ENCODE measurements around the gene TMLHE.

The TMLHE gene

GRCh38 chrX:155592981-155593380, 19.8 kb downstream of the TMLHE start:
- peaks cover 0 to 7% of the 10 kb centered on the region in 2 donors for H3K9me3 ChIP-seq (replicated peaks in 1 of 2; ENCODE audit: control insufficient read depth in 2 of 2, insufficient read depth in 1 of 2, low read depth in 1 of 2, low read length in 2 of 2)
- H3K27me3 ChIP-seq (ENCODE audit: control insufficient read depth in 3 of 3, insufficient read depth in 3 of 3, low read depth in 1 of 3, low read length in 3 of 3), result no peaks in the 10 kb centered on the region
- H3K27ac ChIP-seq (replicated peaks; ENCODE audit: low read length), result no peak overlapping the region
- H3K4me2 ChIP-seq (ENCODE audit: insufficient read depth, low read length, poor library complexity, severe bottlenecking), result peak overlapping the region; percentile 11
- H3K9ac ChIP-seq (ENCODE audit: low read depth, low read length, poor library complexity), result no peak overlapping the region
- no peak overlapping the region for H3K4ac ChIP-seq (ENCODE audit: low read length)
- no peak overlapping the region for H2BK12ac ChIP-seq (ENCODE audit: low read length)
- no peak overlapping the region for H3K14ac ChIP-seq (ENCODE audit: low read length)
- no peaks in the 10 kb centered on the region for H3K36me3 ChIP-seq (replicated peaks in 1 of 2; ENCODE audit: control insufficient read depth in 2 of 2, insufficient read depth in 2 of 2, low read length in 2 of 2)
- H4K91ac ChIP-seq (ENCODE audit: low read depth, low read length, poor library complexity), result no peak overlapping the region
- no peak overlapping the region for H3K23ac ChIP-seq (ENCODE audit: low read depth, low read length, poor library complexity)
- H3K18ac ChIP-seq (ENCODE audit: low read length), result no peak overlapping the region
- H2BK120ac ChIP-seq (ENCODE audit: low read depth, low read length), result no peak overlapping the region
- no peak overlapping the region for H2BK15ac ChIP-seq (ENCODE audit: low read length)
- no peak overlapping the region for H2BK5ac ChIP-seq (ENCODE audit: low read length)
- H2AK5ac ChIP-seq (ENCODE audit: low read depth, low read length), result no peak overlapping the region
- H4K8ac ChIP-seq (ENCODE audit: low read depth, low read length), result no peak overlapping the region
- no peak for DNase-seq (ENCODE audit: low spot score)
- H3K4me3 ChIP-seq (ENCODE audit: low read length in 2 of 2), result no peak overlapping the region
- H3K79me1 ChIP-seq (ENCODE audit: low read depth, low read length), result no peaks in the 10 kb centered on the region
- no peaks in the 10 kb centered on the region for H3K4me1 ChIP-seq (ENCODE audit: control insufficient read depth in 2 of 2, insufficient read depth in 1 of 2, low read depth in 1 of 2, low read length in 2 of 2)
- no peak overlapping the region for H2AFZ ChIP-seq (ENCODE audit: low read length)

DNA sequence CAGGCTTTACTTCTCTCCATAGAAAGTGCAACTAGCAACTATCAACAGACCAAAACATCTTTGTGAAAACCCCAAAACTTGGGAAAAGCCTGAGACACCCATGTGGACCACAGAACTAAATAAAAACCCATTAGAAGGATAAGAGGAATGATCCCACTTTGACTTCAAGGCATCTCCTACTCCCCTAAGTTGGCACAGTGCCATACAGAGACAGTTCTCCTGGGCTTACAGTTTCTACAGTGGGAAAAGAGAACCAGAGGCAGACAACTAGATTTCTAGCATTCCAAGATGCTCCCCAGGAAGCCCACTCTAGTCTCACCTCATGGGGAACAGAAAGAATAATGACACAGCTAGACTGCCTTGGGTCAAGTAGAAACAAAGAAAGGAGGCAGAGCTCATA, 20.4 kb downstream of the TMLHE start:
- Histone ChIP-seq H3K36me3 (replicated peaks in 1 of 2; ENCODE audit: control insufficient read depth in 2 of 2, insufficient read depth in 2 of 2, low read length in 2 of 2) (no peaks in the 10 kb centered on the region), H2BK15ac (ENCODE audit: low read length) (no peak overlapping the region), H3K9me3 (replicated peaks in 1 of 2; ENCODE audit: control insufficient read depth in 2 of 2, insufficient read depth in 1 of 2, low read depth in 1 of 2, low read length in 2 of 2) (peaks cover 0 to 7% of the 10 kb centered on the region in 2 donors), H3K4ac (ENCODE audit: low read length) (no peak overlapping the region), H2AFZ (ENCODE audit: low read length) (no peak overlapping the region), H4K8ac (ENCODE audit: low read depth, low read length) (no peak overlapping the region), H3K14ac (ENCODE audit: low read length) (no peak overlapping the region), H2BK12ac (ENCODE audit: low read length) (no peak overlapping the region), H4K91ac (ENCODE audit: low read depth, low read length, poor library complexity) (no peak overlapping the region), H3K18ac (ENCODE audit: low read length) (no peak overlapping the region), H3K27ac (replicated peaks; ENCODE audit: low read length) (no peak overlapping the region), H3K4me3 (ENCODE audit: low read length in 2 of 2) (no peak overlapping the region), H3K4me1 (ENCODE audit: control insufficient read depth in 2 of 2, insufficient read depth in 1 of 2, low read depth in 1 of 2, low read length in 2 of 2) (no peaks in the 10 kb centered on the region), H3K27me3 (ENCODE audit: control insufficient read depth in 3 of 3, insufficient read depth in 3 of 3, low read depth in 1 of 3, low read length in 3 of 3) (no peaks in the 10 kb centered on the region), H2BK120ac (ENCODE audit: low read depth, low read length) (no peak overlapping the region), H3K23ac (ENCODE audit: low read depth, low read length, poor library complexity) (no peak overlapping the region), H3K79me1 (ENCODE audit: low read depth, low read length) (no peaks in the 10 kb centered on the region), H3K9ac (ENCODE audit: low read depth, low read length, poor library complexity) (no peak overlapping the region), H3K4me2 (ENCODE audit: insufficient read depth, low read length, poor library complexity, severe bottlenecking) (no peak overlapping the region), H2BK5ac (ENCODE audit: low read length) (no peak overlapping the region), H2AK5ac (ENCODE audit: low read depth, low read length) (no peak overlapping the region)
- DNase-seq (ENCODE audit: low spot score), result no peak

DNA sequence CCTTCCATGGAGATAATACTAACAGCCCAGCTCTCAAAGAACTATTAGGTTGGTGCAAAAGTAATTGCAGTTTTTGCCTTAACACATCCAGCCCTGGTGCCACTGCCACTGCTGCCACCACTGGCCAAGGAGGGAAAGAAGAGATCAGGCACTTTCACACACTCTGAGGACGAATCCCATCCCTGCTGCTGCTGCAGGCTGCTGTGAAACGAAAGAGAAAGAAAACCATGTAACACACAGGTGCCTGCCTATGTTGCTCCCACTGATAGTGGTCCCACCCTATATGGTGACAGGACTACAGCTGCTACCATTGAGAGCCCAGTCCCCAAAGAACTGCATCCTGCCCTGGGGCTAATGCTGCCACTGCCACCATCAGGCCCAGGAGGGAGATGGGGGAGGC, 35.1 kb downstream of the TMLHE start:
- H2BK15ac ChIP-seq (ENCODE audit: low read length), result no peak overlapping the region
- no peak overlapping the region for H3K23ac ChIP-seq (ENCODE audit: low read depth, low read length, poor library complexity)
- H2AFZ ChIP-seq (ENCODE audit: low read length), result no peak overlapping the region
- H3K4me1 ChIP-seq (ENCODE audit: control insufficient read depth in 2 of 2, insufficient read depth in 1 of 2, low read depth in 1 of 2, low read length in 2 of 2), result no peaks in the 10 kb centered on the region
- peaks cover 0 to 2% of the 10 kb centered on the region in 2 donors for H3K9me3 ChIP-seq (replicated peaks in 1 of 2; ENCODE audit: control insufficient read depth in 2 of 2, insufficient read depth in 1 of 2, low read depth in 1 of 2, low read length in 2 of 2)
- H2BK120ac ChIP-seq (ENCODE audit: low read depth, low read length), result no peak overlapping the region
- no peak overlapping the region for H3K14ac ChIP-seq (ENCODE audit: low read length)
- H3K36me3 ChIP-seq (replicated peaks in 1 of 2; ENCODE audit: control insufficient read depth in 2 of 2, insufficient read depth in 2 of 2, low read length in 2 of 2), result no peaks in the 10 kb centered on the region
- no peak overlapping the region for H2BK12ac ChIP-seq (ENCODE audit: low read length)
- H4K8ac ChIP-seq (ENCODE audit: low read depth, low read length), result no peak overlapping the region
- H3K4me2 ChIP-seq (ENCODE audit: insufficient read depth, low read length, poor library complexity, severe bottlenecking), result no peak overlapping the region
- no peak overlapping the region for H3K4ac ChIP-seq (ENCODE audit: low read length)
- H3K79me1 ChIP-seq (ENCODE audit: low read depth, low read length), result peaks cover 1% of the 10 kb centered on the region
- H2BK5ac ChIP-seq (ENCODE audit: low read length), result no peak overlapping the region
- no peak overlapping the region for H3K18ac ChIP-seq (ENCODE audit: low read length)
- no peaks in the 10 kb centered on the region for H3K27me3 ChIP-seq (ENCODE audit: control insufficient read depth in 3 of 3, insufficient read depth in 3 of 3, low read depth in 1 of 3, low read length in 3 of 3)
- no peak overlapping the region for H2AK5ac ChIP-seq (ENCODE audit: low read depth, low read length)
- H3K27ac ChIP-seq (replicated peaks; ENCODE audit: low read length), result no peak overlapping the region
- H3K9ac ChIP-seq (ENCODE audit: low read depth, low read length, poor library complexity), result no peak overlapping the region
- no peak for DNase-seq (ENCODE audit: low spot score)
- no peak overlapping the region for H3K4me3 ChIP-seq (ENCODE audit: low read length in 2 of 2)
- H4K91ac ChIP-seq (ENCODE audit: low read depth, low read length, poor library complexity), result no peak overlapping the region
- WGBS, 2 donors (ENCODE audit: extremely low coverage in 2 of 2, insufficient read length in 2 of 2, insufficient replicate concordance in 1 of 2), result no CpG with 5 or more reads among the region's 2 CpGs

- Histone ChIP-seq H2BK120ac (ENCODE audit: low read depth, low read length) (no peak overlapping the region), H3K4ac (ENCODE audit: low read length) (no peak overlapping the region), H3K4me3 (ENCODE audit: low read length in 2 of 2) (no peak overlapping the region), H2BK12ac (ENCODE audit: low read length) (no peak overlapping the region), H3K9me3 (replicated peaks in 1 of 2; ENCODE audit: control insufficient read depth in 2 of 2, insufficient read depth in 1 of 2, low read depth in 1 of 2, low read length in 2 of 2) (no peaks in the 10 kb centered on the region), H3K23ac (ENCODE audit: low read depth, low read length, poor library complexity) (no peak overlapping the region), H2AFZ (ENCODE audit: low read length) (no peak overlapping the region), H3K4me1 (ENCODE audit: control insufficient read depth in 2 of 2, insufficient read depth in 1 of 2, low read depth in 1 of 2, low read length in 2 of 2) (no peaks in the 10 kb centered on the region), H2AK5ac (ENCODE audit: low read depth, low read length) (no peak overlapping the region), H2BK5ac (ENCODE audit: low read length) (no peak overlapping the region), H3K9ac (ENCODE audit: low read depth, low read length, poor library complexity) (no peak overlapping the region), H3K27ac (replicated peaks; ENCODE audit: low read length) (no peak overlapping the region), H3K18ac (ENCODE audit: low read length) (no peak overlapping the region), H3K4me2 (ENCODE audit: insufficient read depth, low read length, poor library complexity, severe bottlenecking) (no peak overlapping the region), H2BK15ac (ENCODE audit: low read length) (no peak overlapping the region), H3K79me1 (ENCODE audit: low read depth, low read length) (no peaks in the 10 kb centered on the region), H3K36me3 (replicated peaks in 1 of 2; ENCODE audit: control insufficient read depth in 2 of 2, insufficient read depth in 2 of 2, low read length in 2 of 2) (no peaks in the 10 kb centered on the region), H4K91ac (ENCODE audit: low read depth, low read length, poor library complexity) (no peak overlapping the region), H4K8ac (ENCODE audit: low read depth, low read length) (no peak overlapping the region), H3K27me3 (ENCODE audit: control insufficient read depth in 3 of 3, insufficient read depth in 3 of 3, low read depth in 1 of 3, low read length in 3 of 3) (no peaks in the 10 kb centered on the region), H3K14ac (ENCODE audit: low read length) (no peak overlapping the region)
- no CpG with 5 or more reads among the region's 1 CpG for WGBS, 2 donors (ENCODE audit: extremely low coverage in 2 of 2, insufficient read length in 2 of 2, insufficient replicate concordance in 1 of 2)
- no peak for DNase-seq (ENCODE audit: low spot score)
These were observed 49.7 kb downstream of the TMLHE start for GRCh38 chrX:155563099-155563498.
